ENCODE measurements around the gene CASS4. TPM values are rescaled to one million over a fixed set of nuclear protein-coding genes. Genes with fewer than 3 reads are reported as not detected.

The CASS4 gene
- total and polyA plus RNA-seq, 2 donors (not counting 3 experiments of a cell fraction or from before 2014, with no cell fraction given): not detected

DNA sequence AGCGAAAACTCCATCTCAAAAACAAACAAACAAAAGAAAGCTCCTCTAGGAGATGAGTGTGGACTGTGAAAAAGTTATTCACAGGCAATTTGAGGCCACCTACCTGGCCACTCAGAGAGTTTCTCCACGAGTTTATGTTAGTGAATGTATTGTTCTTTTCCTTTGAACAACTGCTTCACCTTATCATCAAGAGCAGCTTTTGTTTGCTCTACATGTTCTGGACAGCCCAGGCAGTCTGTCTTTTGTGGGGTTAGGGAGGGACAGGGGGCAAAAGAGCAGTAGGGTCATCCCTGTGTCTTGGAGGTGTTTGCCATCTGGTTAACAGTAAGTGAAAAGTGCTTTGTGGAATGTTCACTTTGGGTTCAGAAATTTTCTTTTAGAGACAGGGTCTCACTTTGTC, 8.0 kb downstream of the CASS4 start:
- Histone ChIP-seq H3K27ac (ENCODE audit: insufficient read depth, low read depth, low read length) (no peak overlapping the region), H3K36me3 (ENCODE audit: control insufficient read depth in 2 of 2, extremely low read depth in 1 of 2, insufficient read depth in 2 of 2, low read length in 2 of 2) (no peaks in the 10 kb centered on the region), H3K27me3 (ENCODE audit: control insufficient read depth in 2 of 2, insufficient read depth in 2 of 2, low read length in 2 of 2) (peaks cover 1 to 4% of the 10 kb centered on the region in 2 experiments), H3K79me2 (ENCODE audit: control insufficient read depth, insufficient read depth, low read length) (no peaks in the 10 kb centered on the region), H3K9me1 (replicated peaks; ENCODE audit: control insufficient read depth, extremely low read depth, insufficient read depth, low read length) (no peaks in the 10 kb centered on the region), H2AFZ (ENCODE audit: low read depth, low read length) (no peak overlapping the region), H3K4me1 (ENCODE audit: control insufficient read depth, extremely low read depth, insufficient read depth, low read length) (peaks cover 42% of the 10 kb centered on the region), H3K4me3 (replicated peaks in 1 of 3; ENCODE audit: insufficient read depth in 1 of 3, low read depth in 1 of 3, low read length in 3 of 3) (no peak overlapping the region), H3K9me3 (replicated peaks; ENCODE audit: control insufficient read depth, insufficient read depth, low read length) (no peaks in the 10 kb centered on the region), H3K9ac (replicated peaks; ENCODE audit: extremely low read depth, insufficient read depth, low read length) (no peak overlapping the region), H4K20me1 (replicated peaks; ENCODE audit: control insufficient read depth, extremely low read depth, insufficient read depth, low read length) (no peaks in the 10 kb centered on the region), H3K4me2 (ENCODE audit: insufficient read depth, low read length) (no peak overlapping the region)
- ChIA-PET CTCF (interaction anchor here (1.0 to 1.2 kb wide), 2 partner anchors 8 to 27 kb away, joined by 3 read pairs; no protein-coding TSS in a partner anchor), POLR2A (no interaction called here)
- intact Hi-C loops (cut with micrococcal nuclease) (no loop called here), dilution Hi-C loops (cut with MboI; ENCODE audit: extremely low pct_ligation_motif_present, low sequenced_read_pairs) (no loop called here)
- BruUV-seq (replicated peaks): no TSS peak
- TF ChIP-seq POLR2A (IDR thresholded peaks at IDR 0.05; ENCODE audit: low read depth, low read length) (no peak), MYC (IDR thresholded peaks at IDR 0.05; ENCODE audit: low read depth, low read length) (no peak), FOS (IDR thresholded peaks at IDR 0.05; ENCODE audit: borderline replicate concordance, insufficient read depth, low read length) (no peak), POLR2AphosphoS5 (IDR thresholded peaks at IDR 0.05; ENCODE audit: insufficient read depth, low read depth, low read length) (no peak), JUN (IDR thresholded peaks at IDR 0.05; ENCODE audit: borderline replicate concordance, insufficient read depth, insufficient read length, low read depth) (no peak), EZH2 (IDR thresholded peaks at IDR 0.05; ENCODE audit: borderline replicate concordance, low read depth, low read length, severe bottlenecking) (no peak), GATA2 (IDR thresholded peaks at IDR 0.05; ENCODE audit: insufficient read depth, insufficient read length, low read depth, low read length) (no peak)
- TF ChIP-seq, protein P1, sequence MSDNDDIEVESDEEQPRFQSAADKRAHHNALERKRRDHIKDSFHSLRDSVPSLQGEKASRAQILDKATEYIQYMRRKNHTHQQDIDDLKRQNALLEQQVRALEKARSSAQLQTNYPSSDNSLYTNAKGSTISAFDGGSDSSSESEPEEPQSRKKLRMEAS (IDR thresholded peaks at IDR 0.05; ENCODE audit: insufficient read depth, insufficient read length): no peak
- TF ChIP-seq, protein P2, sequence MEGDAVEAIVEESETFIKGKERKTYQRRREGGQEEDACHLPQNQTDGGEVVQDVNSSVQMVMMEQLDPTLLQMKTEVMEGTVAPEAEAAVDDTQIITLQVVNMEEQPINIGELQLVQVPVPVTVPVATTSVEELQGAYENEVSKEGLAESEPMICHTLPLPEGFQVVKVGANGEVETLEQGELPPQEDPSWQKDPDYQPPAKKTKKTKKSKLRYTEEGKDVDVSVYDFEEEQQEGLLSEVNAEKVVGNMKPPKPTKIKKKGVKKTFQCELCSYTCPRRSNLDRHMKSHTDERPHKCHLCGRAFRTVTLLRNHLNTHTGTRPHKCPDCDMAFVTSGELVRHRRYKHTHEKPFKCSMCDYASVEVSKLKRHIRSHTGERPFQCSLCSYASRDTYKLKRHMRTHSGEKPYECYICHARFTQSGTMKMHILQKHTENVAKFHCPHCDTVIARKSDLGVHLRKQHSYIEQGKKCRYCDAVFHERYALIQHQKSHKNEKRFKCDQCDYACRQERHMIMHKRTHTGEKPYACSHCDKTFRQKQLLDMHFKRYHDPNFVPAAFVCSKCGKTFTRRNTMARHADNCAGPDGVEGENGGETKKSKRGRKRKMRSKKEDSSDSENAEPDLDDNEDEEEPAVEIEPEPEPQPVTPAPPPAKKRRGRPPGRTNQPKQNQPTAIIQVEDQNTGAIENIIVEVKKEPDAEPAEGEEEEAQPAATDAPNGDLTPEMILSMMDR (IDR thresholded peaks at IDR 0.05; ENCODE audit: extremely low read depth in 1 of 2, insufficient read depth in 1 of 2, low read depth in 1 of 2, low read length in 2 of 2): no peak
- FAIRE-seq (no peak), DNase-seq (ENCODE audit: low read depth, low spot score) (no peak)
